ENCODE measurements around the gene HTR3B. TPM values are rescaled to one million over a fixed set of nuclear protein-coding genes. Genes with fewer than 3 reads are reported as not detected.

HTR3B gene
- total and polyA plus RNA-seq, 4 donors: not detected

DNA sequence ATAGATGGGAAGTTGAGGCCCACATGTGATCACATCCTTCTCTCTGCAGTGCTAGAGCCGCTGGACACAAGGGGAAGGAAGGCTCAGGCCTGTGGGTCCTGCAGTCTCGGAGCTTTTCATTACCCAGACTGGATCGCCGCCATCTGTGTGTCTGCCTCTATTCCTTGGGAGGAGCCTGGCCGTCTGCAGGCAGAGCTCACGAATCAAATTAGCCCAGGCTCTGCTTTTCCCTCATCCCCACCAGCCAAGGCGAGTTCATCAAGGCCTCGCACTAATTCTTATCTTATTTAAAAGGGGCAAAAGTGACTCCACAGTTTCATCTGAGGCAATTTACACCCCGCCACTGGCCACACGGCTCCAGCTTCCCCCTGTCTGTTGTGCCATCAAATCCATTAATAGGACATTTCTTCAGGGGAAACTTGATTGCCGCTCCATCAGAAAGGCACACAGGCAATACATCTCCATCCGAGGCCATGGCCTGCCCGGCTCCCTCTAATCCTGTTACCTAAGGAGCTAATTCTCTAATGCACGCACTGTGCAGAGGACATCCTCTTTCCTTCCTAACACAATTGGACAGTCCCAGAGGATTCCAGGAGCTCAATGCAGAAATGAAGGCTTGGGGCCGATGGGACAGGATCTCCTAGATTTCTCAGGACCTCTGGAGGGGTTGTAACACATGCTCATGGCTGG lies 67.1 kb downstream of the HTR3B start:
- H3K27me3 ChIP-seq (ENCODE audit: control insufficient read depth in 1 of 2, insufficient read depth in 2 of 2, low read length in 1 of 2): no peaks in the 10 kb centered on the region
- DNase-seq (no peak), ATAC-seq (ENCODE audit: low FRiP score) (no peak)
- H3K4me1 ChIP-seq (ENCODE audit: control insufficient read depth in 1 of 2, insufficient read depth in 2 of 2, low read length in 2 of 2): no peaks in the 10 kb centered on the region
- intact Hi-C loops (cut with DNase I): no loop called here
- H3K27ac ChIP-seq (ENCODE audit: low read depth in 1 of 2, low read length in 2 of 2): no peak overlapping the region
- H3K4me3 ChIP-seq (ENCODE audit: low read length in 2 of 2): no peak overlapping the region
- WGBS, 2 donors: 79 to 83% methylated on average over 15 of the region's 15 CpGs
- H3K36me3 ChIP-seq (ENCODE audit: control insufficient read depth in 1 of 2, insufficient read depth in 2 of 2, low read length in 1 of 2): no peaks in the 10 kb centered on the region
- H3K9me3 ChIP-seq (ENCODE audit: control insufficient read depth, low read length): no peaks in the 10 kb centered on the region

DNA sequence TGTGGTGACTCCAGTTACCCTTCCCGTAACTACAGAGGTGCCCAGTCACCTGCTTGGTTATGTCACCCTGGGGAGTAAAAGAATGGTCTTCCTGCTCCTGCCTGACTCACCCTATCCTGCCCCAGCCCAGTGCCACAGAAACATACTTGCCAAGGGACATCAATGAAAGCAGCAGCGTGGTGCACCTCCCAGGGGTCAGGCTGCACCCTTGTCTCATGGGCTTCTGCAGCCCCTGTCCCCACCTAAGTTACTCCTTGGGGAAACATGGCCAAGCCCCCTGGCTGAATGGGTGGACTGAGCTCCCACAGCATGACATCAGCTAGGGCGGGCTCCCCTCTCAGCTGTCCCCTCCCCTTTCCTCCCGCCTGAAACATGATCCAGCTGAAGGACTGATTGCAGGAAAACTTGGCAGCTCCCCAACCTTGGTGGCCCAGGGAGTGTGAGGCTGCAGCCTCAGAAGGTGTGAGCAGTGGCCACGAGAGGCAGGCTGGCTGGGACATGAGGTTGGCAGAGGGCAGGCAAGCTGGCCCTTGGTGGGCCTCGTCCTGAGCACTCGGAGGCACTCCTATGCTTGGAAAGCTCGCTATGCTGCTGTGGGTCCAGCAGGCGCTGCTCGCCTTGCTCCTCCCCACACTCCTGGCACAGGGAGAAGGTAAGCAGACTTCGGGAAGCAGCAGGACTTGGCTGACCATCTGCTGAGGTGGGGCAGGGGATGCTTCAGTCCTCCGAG lies 70.3 kb downstream of the HTR3B start, which contains the start of gene HTR3A:
HTR3A (plus strand) TSS at position 368 of the 730 bp plus-strand sequence; CDS start at position 586, 218 bp downstream.
- Histone ChIP-seq H3K27ac (ENCODE audit: low read depth in 1 of 2, low read length in 2 of 2) (no peak within 1 kb of the TSS), H3K4me3 (ENCODE audit: low read length in 2 of 2) (no peak within 1 kb of the TSS), H3K4me1 (ENCODE audit: control insufficient read depth in 1 of 2, insufficient read depth in 2 of 2, low read length in 2 of 2) (no peaks in the 10 kb centered on the region), H3K9me3 (ENCODE audit: control insufficient read depth, low read length) (no peaks in the 10 kb centered on the region), H3K36me3 (ENCODE audit: control insufficient read depth in 1 of 2, insufficient read depth in 2 of 2, low read length in 1 of 2) (no peaks in the 10 kb centered on the region), H3K27me3 (ENCODE audit: control insufficient read depth in 1 of 2, insufficient read depth in 2 of 2, low read length in 1 of 2) (no peaks in the 10 kb centered on the region)
- intact Hi-C loops (cut with DNase I): no loop called here
- DNase-seq (peak; percentile 67 to 78), ATAC-seq (ENCODE audit: low FRiP score) (peak; percentile 24)
- 10 to 14% methylated on average over 12 of the region's 12 CpGs for WGBS, 2 donors

DNA sequence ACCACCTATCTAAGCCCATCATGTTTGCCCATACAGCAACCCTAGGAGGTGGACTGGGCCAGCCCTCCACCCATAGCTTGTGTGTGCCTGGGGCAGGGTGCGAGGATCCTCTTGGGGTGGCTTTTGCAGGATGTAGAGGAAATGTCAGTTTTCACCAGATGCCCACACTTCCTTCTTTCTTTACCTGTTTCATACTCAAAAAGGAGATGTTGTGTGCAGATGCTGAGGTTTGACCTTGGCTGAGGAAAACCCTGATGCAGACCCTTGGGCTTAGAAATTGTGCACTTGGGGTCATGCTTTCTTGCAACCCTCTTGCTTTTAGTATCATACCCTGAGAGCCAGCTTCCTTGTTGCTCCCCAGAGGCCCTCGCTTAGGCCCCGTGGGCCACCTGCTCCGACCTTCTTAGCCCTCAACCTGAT lies 72.5 kb downstream of the HTR3B start:
- DNase-seq: no peak
- Histone ChIP-seq H3K4me3 (ENCODE audit: low read length in 2 of 2) (no peak overlapping the region), H3K36me3 (ENCODE audit: control insufficient read depth in 1 of 2, insufficient read depth in 2 of 2, low read length in 1 of 2) (no peaks in the 10 kb centered on the region), H3K27ac (ENCODE audit: low read depth in 1 of 2, low read length in 2 of 2) (no peak overlapping the region), H3K27me3 (ENCODE audit: control insufficient read depth in 1 of 2, insufficient read depth in 2 of 2, low read length in 1 of 2) (no peaks in the 10 kb centered on the region), H3K9me3 (ENCODE audit: control insufficient read depth, low read length) (no peaks in the 10 kb centered on the region), H3K4me1 (ENCODE audit: control insufficient read depth in 1 of 2, insufficient read depth in 2 of 2, low read length in 2 of 2) (no peaks in the 10 kb centered on the region)
- WGBS, 2 donors: 74 to 79% methylated on average over 4 of the region's 4 CpGs
- intact Hi-C loops (cut with DNase I): no loop called here
- no peak for ATAC-seq (ENCODE audit: low FRiP score)

DNA sequence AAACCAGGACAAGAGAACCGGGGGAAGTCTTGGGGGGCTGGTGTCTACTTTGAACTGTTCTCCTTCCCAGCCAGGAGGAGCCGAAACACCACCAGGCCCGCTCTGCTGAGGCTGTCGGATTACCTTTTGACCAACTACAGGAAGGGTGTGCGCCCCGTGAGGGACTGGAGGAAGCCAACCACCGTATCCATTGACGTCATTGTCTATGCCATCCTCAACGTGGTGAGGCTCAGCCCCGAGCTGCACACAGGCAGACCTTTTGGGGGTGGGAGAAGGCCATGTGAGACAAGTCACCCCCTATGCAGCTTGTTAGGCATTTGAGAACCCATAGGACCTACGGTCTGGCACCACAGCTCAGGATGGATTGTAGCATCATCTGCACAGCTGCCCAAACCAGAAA lies 73.1 kb downstream of the HTR3B start:
- ATAC-seq (ENCODE audit: low FRiP score) (no peak), DNase-seq (no peak)
- Histone ChIP-seq H3K9me3 (ENCODE audit: control insufficient read depth, low read length) (no peaks in the 10 kb centered on the region), H3K36me3 (ENCODE audit: control insufficient read depth in 1 of 2, insufficient read depth in 2 of 2, low read length in 1 of 2) (no peaks in the 10 kb centered on the region), H3K4me3 (ENCODE audit: low read length in 2 of 2) (no peak overlapping the region), H3K4me1 (ENCODE audit: control insufficient read depth in 1 of 2, insufficient read depth in 2 of 2, low read length in 2 of 2) (no peaks in the 10 kb centered on the region), H3K27ac (ENCODE audit: low read depth in 1 of 2, low read length in 2 of 2) (no peak overlapping the region), H3K27me3 (ENCODE audit: control insufficient read depth in 1 of 2, insufficient read depth in 2 of 2, low read length in 1 of 2) (no peaks in the 10 kb centered on the region)
- intact Hi-C loops (cut with DNase I): no loop called here
- 86 to 89% methylated on average over 11 of the region's 11 CpGs for WGBS, 2 donors

DNA sequence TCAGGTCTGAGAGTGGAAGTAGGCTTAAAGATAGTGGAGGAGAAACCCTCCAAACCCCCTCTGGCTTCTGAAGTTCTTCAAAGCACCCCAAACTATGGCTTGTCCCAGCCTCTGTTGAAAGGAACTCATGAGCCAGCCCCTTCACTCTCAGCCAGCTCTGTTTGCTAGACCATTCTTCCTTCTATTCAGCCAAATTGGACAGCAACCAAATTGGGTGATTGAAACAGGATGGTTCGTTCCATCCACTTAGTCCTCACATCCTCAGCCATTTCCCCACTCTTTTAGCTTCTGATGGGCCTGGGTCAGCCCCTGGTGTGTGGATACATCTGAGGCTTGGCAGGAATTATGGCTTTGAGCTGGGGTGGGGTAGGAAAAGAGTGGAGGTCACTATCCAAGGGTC lies 74.8 kb downstream of the HTR3B start:
- Histone ChIP-seq H3K27me3 (ENCODE audit: control insufficient read depth in 1 of 2, insufficient read depth in 2 of 2, low read length in 1 of 2) (no peaks in the 10 kb centered on the region), H3K9me3 (ENCODE audit: control insufficient read depth, low read length) (no peaks in the 10 kb centered on the region), H3K4me1 (ENCODE audit: control insufficient read depth in 1 of 2, insufficient read depth in 2 of 2, low read length in 2 of 2) (no peaks in the 10 kb centered on the region), H3K36me3 (ENCODE audit: control insufficient read depth in 1 of 2, insufficient read depth in 2 of 2, low read length in 1 of 2) (no peaks in the 10 kb centered on the region), H3K27ac (ENCODE audit: low read depth in 1 of 2, low read length in 2 of 2) (no peak overlapping the region), H3K4me3 (ENCODE audit: low read length in 2 of 2) (no peak overlapping the region)
- intact Hi-C loops (cut with DNase I): no loop called here
- DNase-seq: no peak
- no peak for ATAC-seq (ENCODE audit: low FRiP score)
- WGBS, 2 donors: 26% methylated on average over 1 of the region's 1 CpG

DNA sequence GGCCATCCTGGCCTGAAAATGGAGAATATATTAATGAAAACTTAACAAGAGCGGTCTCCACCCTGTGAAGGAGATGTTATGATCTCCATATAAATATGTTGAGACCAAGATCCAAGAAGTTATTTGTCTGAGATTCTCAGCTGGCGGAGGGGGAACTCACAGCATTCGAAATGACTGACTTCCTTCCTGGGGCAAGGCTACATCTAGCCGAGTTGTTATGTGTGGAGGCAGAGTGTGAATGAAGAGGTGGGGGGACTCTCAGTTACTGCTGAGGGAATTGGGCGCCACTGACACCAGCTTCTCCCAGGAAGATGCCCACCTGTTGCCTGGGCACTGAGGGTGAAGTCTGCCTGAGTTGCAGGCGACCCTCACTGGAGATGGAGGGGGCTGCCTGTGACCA lies 76.2 kb downstream of the HTR3B start:
- H3K4me1 ChIP-seq (ENCODE audit: control insufficient read depth in 1 of 2, insufficient read depth in 2 of 2, low read length in 2 of 2): no peaks in the 10 kb centered on the region
- no peaks in the 10 kb centered on the region for H3K27me3 ChIP-seq (ENCODE audit: control insufficient read depth in 1 of 2, insufficient read depth in 2 of 2, low read length in 1 of 2)
- no peak overlapping the region for H3K27ac ChIP-seq (ENCODE audit: low read depth in 1 of 2, low read length in 2 of 2)
- ATAC-seq (ENCODE audit: low FRiP score) (no peak), DNase-seq (no peak)
- intact Hi-C loops (cut with DNase I): no loop called here
- no peaks in the 10 kb centered on the region for H3K9me3 ChIP-seq (ENCODE audit: control insufficient read depth, low read length)
- H3K36me3 ChIP-seq (ENCODE audit: control insufficient read depth in 1 of 2, insufficient read depth in 2 of 2, low read length in 1 of 2): no peaks in the 10 kb centered on the region
- WGBS, 2 donors: 74 to 75% methylated on average over 6 of the region's 6 CpGs
- no peak overlapping the region for H3K4me3 ChIP-seq (ENCODE audit: low read length in 2 of 2)

DNA sequence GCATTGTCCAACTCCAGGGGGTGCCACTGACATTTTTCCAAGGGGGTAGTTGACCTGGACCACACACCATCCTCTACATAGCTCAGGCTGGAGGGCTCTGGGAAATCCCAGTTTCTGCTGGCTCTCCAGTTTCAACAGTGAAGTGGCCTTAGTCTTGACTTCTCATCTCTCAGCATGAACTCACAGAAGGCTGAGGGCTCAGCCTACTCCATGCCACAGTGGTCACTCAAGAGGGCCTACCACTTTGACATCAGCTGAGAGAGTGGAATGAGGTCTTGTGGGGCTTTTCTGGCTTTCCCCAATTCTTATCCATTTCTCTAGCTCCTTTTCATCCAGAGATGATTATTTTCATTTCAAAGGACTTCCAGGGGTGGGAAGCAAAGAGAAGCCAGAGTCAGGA lies 77.7 kb downstream of the HTR3B start:
- H3K27ac ChIP-seq (ENCODE audit: low read depth in 1 of 2, low read length in 2 of 2): no peak overlapping the region
- no peak overlapping the region for H3K4me3 ChIP-seq (ENCODE audit: low read length in 2 of 2)
- no peaks in the 10 kb centered on the region for H3K36me3 ChIP-seq (ENCODE audit: control insufficient read depth in 1 of 2, insufficient read depth in 2 of 2, low read length in 1 of 2)
- no peaks in the 10 kb centered on the region for H3K27me3 ChIP-seq (ENCODE audit: control insufficient read depth in 1 of 2, insufficient read depth in 2 of 2, low read length in 1 of 2)
- H3K4me1 ChIP-seq (ENCODE audit: control insufficient read depth in 1 of 2, insufficient read depth in 2 of 2, low read length in 2 of 2): no peaks in the 10 kb centered on the region
- ATAC-seq (ENCODE audit: low FRiP score) (no peak), DNase-seq (no peak)
- H3K9me3 ChIP-seq (ENCODE audit: control insufficient read depth, low read length): no peaks in the 10 kb centered on the region
- intact Hi-C loops (cut with DNase I): no loop called here

DNA sequence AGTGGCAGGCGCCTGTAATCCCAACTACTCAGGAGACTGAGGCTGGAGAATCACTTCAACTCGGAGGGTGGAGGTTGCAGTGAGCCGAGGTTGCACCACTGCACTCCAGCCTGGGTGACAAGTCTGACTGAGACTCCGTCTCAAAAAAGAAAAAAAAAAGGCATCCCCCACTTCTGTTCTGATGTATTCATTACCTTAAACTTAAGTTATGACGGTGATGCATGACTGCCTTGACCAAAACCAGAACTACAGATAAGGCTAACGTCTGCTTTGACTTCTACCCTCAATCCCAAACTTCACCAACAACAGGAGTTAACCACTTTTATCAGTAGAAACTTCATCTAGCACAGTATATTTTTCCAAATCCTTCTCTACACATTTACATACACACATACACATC lies 80.2 kb downstream of the HTR3B start:
- Histone ChIP-seq H3K27ac (ENCODE audit: low read depth in 1 of 2, low read length in 2 of 2) (no peak overlapping the region), H3K9me3 (ENCODE audit: control insufficient read depth, low read length) (no peaks in the 10 kb centered on the region), H3K36me3 (ENCODE audit: control insufficient read depth in 1 of 2, insufficient read depth in 2 of 2, low read length in 1 of 2) (no peaks in the 10 kb centered on the region), H3K27me3 (ENCODE audit: control insufficient read depth in 1 of 2, insufficient read depth in 2 of 2, low read length in 1 of 2) (no peaks in the 10 kb centered on the region), H3K4me3 (ENCODE audit: low read length in 2 of 2) (no peak overlapping the region), H3K4me1 (ENCODE audit: control insufficient read depth in 1 of 2, insufficient read depth in 2 of 2, low read length in 2 of 2) (no peaks in the 10 kb centered on the region)
- no peak for DNase-seq
- 59 to 66% methylated on average over 6 of the region's 6 CpGs for WGBS, 2 donors
- no peak for ATAC-seq (ENCODE audit: low FRiP score)
- intact Hi-C loops (cut with DNase I): no loop called here

DNA sequence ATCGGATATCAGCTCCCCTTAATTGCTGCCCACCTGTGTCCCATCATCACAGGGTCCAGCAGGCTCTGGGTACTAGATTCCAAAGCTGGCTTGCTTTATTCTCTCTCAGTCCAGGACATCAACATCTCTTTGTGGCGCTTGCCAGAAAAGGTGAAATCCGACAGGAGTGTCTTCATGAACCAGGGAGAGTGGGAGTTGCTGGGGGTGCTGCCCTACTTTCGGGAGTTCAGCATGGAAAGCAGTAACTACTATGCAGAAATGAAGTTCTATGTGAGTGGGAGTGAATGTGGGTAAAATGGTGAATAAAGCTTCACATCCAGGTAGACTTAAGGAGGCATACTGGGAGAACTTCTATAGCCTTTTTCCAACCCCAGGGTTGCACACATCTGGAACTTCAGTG lies 81.3 kb downstream of the HTR3B start:
- intact Hi-C loops (cut with DNase I): no loop called here
- WGBS, 2 donors: 82 to 85% methylated on average over 4 of the region's 4 CpGs

More for the DNA sequence above, 81.3 kb downstream of the HTR3B start:
- H3K36me3 ChIP-seq (ENCODE audit: control insufficient read depth in 1 of 2, insufficient read depth in 2 of 2, low read length in 1 of 2): no peaks in the 10 kb centered on the region
- no peak overlapping the region for H3K27ac ChIP-seq (ENCODE audit: low read depth in 1 of 2, low read length in 2 of 2)
- no peaks in the 10 kb centered on the region for H3K9me3 ChIP-seq (ENCODE audit: control insufficient read depth, low read length)
- H3K4me3 ChIP-seq (ENCODE audit: low read length in 2 of 2): no peak overlapping the region
- DNase-seq (no peak), ATAC-seq (ENCODE audit: low FRiP score) (no peak)
- H3K27me3 ChIP-seq (ENCODE audit: control insufficient read depth in 1 of 2, insufficient read depth in 2 of 2, low read length in 1 of 2): no peaks in the 10 kb centered on the region
- no peaks in the 10 kb centered on the region for H3K4me1 ChIP-seq (ENCODE audit: control insufficient read depth in 1 of 2, insufficient read depth in 2 of 2, low read length in 2 of 2)
